ENCODE data around the gene HNRNPUL1. TPM values are rescaled to one million over a fixed set of nuclear protein-coding genes. Genes with fewer than 3 reads are reported as not detected.
A peak's percentile ranks its signal among the peaks of the same experiment; 100 is the strongest.

HNRNPUL1 gene
- total and polyA plus RNA-seq, 9 of the 15 experiments (the other 6 are each of a cell fraction or from before 2014, with no cell fraction given), result 7.3 to 211 (median 85.0) TPM

DNA sequence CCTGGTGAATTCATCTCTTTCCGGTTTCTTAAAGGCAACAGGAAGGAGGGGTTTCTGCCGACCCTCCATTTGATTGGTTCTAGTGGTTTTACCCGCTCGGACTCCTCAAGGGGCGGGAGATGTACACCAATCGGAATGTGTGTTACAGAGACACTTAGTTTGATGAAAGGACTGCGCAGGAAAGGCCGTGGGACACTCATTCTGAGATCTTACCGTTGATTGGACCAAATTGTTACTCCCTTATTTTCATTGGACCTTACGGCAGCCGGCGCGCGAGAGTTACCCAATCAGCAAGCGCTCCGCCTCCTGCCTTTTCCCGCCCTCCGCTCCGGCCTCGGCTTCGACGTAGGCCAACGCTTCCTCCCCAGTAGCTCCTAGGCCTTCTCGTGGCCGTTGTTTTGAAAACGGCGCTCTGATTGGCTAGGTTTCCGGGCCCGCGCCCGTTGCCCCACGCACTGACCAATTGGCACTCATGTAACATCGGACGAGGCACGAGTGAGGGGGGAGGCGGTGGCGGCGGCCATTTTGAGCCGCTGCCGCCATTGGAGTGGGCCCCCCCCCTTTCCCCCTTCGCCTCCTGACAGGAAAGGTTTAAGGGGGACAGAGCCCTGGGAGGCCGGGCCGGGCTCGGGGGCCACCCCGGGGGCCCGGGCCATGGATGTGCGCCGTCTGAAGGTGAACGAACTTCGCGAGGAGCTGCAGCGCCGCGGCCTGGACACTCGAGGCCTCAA, at the start of gene HNRNPUL1 (continued):
- TF ChIP-seq NR2C1 (IDR thresholded peaks at IDR 0.05) (peak; percentile 83), NR2C1 (tag; IDR thresholded peaks at IDR 0.05) (peak; percentile 69), HMG20A (CRISPR knock-in tag; conservative IDR thresholded peaks at IDR 0.05) (no peak), SOX6 (IDR thresholded peaks at IDR 0.05) (peak; percentile 36), TCF7 (IDR thresholded peaks at IDR 0.05; ENCODE audit: borderline replicate concordance) (peak; percentile 89; the same call in 1 of the 2 replicates), TRIM28 (IDR thresholded peaks at IDR 0.05) (peak; percentile 56; the same call in 1 of the 2 replicates), SMAD1 (IDR thresholded peaks at IDR 0.05; ENCODE audit: low read depth, low read length, partially characterized antibody) (peak; percentile 21), RBM34 (IDR thresholded peaks at IDR 0.05; ENCODE audit: borderline replicate concordance, insufficient read depth, low read length) (no peak), KLF6 (CRISPR knock-in tag; IDR thresholded peaks at IDR 0.05; ENCODE audit: borderline replicate concordance) (peak; percentile 90; the same call in 1 of the 2 replicates), SNIP1 (IDR thresholded peaks at IDR 0.05; ENCODE audit: low read depth) (peak; percentile 59; the same call in 1 of the 2 replicates), ELF1 (tag; IDR thresholded peaks at IDR 0.05) (peak; percentile 83), KAT8 (IDR thresholded peaks at IDR 0.05; ENCODE audit: low read depth) (peak; percentile 74), KLF13 (tag; IDR thresholded peaks at IDR 0.05; ENCODE audit: borderline replicate concordance, low read depth) (no peak), NFRKB (IDR thresholded peaks at IDR 0.05; ENCODE audit: low read depth) (peak; percentile 100), MEF2D (tag; conservative IDR thresholded peaks at IDR 0.05; ENCODE audit: low read depth) (no peak)
- TF ChIP-seq, protein P1, sequence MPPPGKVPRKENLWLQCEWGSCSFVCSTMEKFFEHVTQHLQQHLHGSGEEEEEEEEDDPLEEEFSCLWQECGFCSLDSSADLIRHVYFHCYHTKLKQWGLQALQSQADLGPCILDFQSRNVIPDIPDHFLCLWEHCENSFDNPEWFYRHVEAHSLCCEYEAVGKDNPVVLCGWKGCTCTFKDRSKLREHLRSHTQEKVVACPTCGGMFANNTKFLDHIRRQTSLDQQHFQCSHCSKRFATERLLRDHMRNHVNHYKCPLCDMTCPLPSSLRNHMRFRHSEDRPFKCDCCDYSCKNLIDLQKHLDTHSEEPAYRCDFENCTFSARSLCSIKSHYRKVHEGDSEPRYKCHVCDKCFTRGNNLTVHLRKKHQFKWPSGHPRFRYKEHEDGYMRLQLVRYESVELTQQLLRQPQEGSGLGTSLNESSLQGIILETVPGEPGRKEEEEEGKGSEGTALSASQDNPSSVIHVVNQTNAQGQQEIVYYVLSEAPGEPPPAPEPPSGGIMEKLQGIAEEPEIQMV (tag; conservative IDR thresholded peaks at IDR 0.05; ENCODE audit: low read depth), result no peak
- TF ChIP-seq, protein P2, sequence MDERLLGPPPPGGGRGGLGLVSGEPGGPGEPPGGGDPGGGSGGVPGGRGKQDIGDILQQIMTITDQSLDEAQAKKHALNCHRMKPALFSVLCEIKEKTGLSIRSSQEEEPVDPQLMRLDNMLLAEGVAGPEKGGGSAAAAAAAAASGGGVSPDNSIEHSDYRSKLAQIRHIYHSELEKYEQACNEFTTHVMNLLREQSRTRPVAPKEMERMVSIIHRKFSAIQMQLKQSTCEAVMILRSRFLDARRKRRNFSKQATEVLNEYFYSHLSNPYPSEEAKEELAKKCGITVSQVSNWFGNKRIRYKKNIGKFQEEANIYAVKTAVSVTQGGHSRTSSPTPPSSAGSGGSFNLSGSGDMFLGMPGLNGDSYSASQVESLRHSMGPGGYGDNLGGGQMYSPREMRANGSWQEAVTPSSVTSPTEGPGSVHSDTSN (CRISPR knock-in tag; IDR thresholded peaks at IDR 0.05; ENCODE audit: low read depth), result no peak
- TF ChIP-seq, protein P2 (tag; conservative IDR thresholded peaks at IDR 0.05; ENCODE audit: low read depth), result no peak; the same call in 1 of the 2 replicates
- TF ChIP-seq, protein P3, sequence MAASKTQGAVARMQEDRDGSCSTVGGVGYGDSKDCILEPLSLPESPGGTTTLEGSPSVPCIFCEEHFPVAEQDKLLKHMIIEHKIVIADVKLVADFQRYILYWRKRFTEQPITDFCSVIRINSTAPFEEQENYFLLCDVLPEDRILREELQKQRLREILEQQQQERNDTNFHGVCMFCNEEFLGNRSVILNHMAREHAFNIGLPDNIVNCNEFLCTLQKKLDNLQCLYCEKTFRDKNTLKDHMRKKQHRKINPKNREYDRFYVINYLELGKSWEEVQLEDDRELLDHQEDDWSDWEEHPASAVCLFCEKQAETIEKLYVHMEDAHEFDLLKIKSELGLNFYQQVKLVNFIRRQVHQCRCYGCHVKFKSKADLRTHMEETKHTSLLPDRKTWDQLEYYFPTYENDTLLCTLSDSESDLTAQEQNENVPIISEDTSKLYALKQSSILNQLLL (CRISPR knock-in tag; IDR thresholded peaks at IDR 0.05; ENCODE audit: borderline replicate concordance), result no peak
- TF ChIP-seq, protein P4, sequence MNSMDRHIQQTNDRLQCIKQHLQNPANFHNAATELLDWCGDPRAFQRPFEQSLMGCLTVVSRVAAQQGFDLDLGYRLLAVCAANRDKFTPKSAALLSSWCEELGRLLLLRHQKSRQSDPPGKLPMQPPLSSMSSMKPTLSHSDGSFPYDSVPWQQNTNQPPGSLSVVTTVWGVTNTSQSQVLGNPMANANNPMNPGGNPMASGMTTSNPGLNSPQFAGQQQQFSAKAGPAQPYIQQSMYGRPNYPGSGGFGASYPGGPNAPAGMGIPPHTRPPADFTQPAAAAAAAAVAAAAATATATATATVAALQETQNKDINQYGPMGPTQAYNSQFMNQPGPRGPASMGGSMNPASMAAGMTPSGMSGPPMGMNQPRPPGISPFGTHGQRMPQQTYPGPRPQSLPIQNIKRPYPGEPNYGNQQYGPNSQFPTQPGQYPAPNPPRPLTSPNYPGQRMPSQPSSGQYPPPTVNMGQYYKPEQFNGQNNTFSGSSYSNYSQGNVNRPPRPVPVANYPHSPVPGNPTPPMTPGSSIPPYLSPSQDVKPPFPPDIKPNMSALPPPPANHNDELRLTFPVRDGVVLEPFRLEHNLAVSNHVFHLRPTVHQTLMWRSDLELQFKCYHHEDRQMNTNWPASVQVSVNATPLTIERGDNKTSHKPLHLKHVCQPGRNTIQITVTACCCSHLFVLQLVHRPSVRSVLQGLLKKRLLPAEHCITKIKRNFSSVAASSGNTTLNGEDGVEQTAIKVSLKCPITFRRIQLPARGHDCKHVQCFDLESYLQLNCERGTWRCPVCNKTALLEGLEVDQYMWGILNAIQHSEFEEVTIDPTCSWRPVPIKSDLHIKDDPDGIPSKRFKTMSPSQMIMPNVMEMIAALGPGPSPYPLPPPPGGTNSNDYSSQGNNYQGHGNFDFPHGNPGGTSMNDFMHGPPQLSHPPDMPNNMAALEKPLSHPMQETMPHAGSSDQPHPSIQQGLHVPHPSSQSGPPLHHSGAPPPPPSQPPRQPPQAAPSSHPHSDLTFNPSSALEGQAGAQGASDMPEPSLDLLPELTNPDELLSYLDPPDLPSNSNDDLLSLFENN (IDR thresholded peaks at IDR 0.05; ENCODE audit: low read depth in 2 of 2, low read length in 2 of 2), result no peak

All from K562 (cell line).